ENCODE results near the gene ROBO1. TPM values are rescaled to one million over a fixed set of nuclear protein-coding genes. Genes with fewer than 3 reads are reported as not detected.

The ROBO1 gene
- total RNA-seq, 1 donor from 2014 or later = 169 TPM

DNA sequence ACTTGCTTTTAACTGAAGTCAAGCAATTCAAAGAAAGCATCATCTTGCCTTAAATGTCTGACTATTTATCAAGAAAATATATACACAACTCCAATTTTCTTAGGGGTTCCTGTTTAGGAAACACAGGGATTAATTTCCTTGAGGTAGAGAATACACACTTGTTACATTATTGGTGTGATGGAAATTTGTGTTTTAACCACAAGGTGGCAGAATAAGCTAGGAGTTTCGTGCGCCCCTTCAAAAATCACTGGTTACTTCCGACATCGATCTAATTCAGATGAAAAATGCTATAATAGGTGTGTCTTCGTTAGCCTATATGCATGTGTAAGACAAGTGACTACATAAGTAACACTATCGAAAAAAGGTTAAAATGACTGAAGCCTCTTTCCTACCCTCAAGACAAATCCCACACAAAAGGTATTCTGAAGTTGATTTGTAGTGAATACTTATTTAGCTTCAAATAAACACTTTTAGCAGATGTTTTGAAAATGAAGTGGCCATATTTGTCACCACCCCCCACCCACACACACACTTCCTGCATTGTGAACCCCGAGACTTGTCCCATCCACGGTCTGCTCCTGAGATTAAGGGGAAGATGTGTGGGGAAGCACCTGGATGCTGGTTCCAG is 246.5 kb downstream of the ROBO1 start:
- no peaks in the 10 kb centered on the region for H3K27me3 Mint-ChIP-seq (ENCODE audit: insufficient read depth, low read depth)
- TF ChIP-seq EZH2 (IDR thresholded peaks at IDR 0.05) = no peak
- TF ChIP-seq, protein P1, sequence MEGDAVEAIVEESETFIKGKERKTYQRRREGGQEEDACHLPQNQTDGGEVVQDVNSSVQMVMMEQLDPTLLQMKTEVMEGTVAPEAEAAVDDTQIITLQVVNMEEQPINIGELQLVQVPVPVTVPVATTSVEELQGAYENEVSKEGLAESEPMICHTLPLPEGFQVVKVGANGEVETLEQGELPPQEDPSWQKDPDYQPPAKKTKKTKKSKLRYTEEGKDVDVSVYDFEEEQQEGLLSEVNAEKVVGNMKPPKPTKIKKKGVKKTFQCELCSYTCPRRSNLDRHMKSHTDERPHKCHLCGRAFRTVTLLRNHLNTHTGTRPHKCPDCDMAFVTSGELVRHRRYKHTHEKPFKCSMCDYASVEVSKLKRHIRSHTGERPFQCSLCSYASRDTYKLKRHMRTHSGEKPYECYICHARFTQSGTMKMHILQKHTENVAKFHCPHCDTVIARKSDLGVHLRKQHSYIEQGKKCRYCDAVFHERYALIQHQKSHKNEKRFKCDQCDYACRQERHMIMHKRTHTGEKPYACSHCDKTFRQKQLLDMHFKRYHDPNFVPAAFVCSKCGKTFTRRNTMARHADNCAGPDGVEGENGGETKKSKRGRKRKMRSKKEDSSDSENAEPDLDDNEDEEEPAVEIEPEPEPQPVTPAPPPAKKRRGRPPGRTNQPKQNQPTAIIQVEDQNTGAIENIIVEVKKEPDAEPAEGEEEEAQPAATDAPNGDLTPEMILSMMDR (IDR thresholded peaks at IDR 0.05) = peak; percentile 80
- H3K4me1 ChIP-seq = no peaks in the 10 kb centered on the region
- H3K4me1 Mint-ChIP-seq = peaks cover 14% of the 10 kb centered on the region
- no peaks in the 10 kb centered on the region for H3K9me3 ChIP-seq (ENCODE audit: low read depth)
- no peak overlapping the region for H3K27ac ChIP-seq
- no peak overlapping the region for H3K27ac Mint-ChIP-seq
- no peak overlapping the region for H3K4me3 Mint-ChIP-seq
- no peaks in the 10 kb centered on the region for H3K36me3 ChIP-seq
- no peaks in the 10 kb centered on the region for H3K9me3 Mint-ChIP-seq
- H3K4me3 ChIP-seq = no peak overlapping the region
- no peaks in the 10 kb centered on the region for H3K79me2 ChIP-seq (ENCODE audit: low read depth)
- peak; percentile 63 for DNase-seq (ENCODE audit: low spot score)
- no peak overlapping the region for H3K9ac ChIP-seq
- H3K4me2 ChIP-seq = no peak overlapping the region
- no peak overlapping the region for H2AFZ ChIP-seq (replicated peaks)
- H3K27me3 ChIP-seq = no peaks in the 10 kb centered on the region
- H3K36me3 Mint-ChIP-seq = no peaks in the 10 kb centered on the region
- no peaks in the 10 kb centered on the region for H4K20me1 ChIP-seq (ENCODE audit: low read depth)
- no peaks in the 10 kb centered on the region for H3F3A ChIP-seq (ENCODE audit: low read depth)

DNA sequence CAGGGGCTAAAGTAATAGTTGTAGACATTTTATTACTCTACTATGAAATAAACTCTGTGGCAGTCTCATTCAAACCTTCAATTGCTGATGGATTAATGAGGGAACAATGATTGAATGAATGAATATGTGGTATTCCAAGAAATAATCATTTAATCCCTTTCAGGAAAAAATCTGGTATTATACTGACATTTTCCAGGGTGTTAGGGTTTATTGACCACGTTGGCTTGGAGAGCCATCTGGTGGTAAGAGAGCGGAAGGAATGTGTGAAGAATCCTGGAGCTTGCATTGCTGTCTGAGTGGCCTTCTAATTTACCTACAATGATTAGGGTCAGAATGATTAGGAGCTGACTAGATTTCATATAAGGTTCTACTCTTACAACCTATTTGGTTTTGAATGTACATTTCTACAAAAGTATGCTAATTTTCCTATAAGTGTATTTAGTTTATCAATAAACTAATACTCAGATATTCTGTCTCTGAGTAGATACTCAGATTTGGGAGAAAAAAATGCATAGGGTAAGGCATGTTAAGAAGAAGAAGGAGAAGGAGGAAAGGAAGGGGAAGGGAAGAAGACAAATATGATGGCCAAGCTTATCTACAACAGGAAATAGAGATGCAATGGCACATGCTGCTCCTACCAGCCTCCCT is 249.9 kb downstream of the ROBO1 start:
- Histone ChIP-seq H4K20me1 (ENCODE audit: low read depth) (no peaks in the 10 kb centered on the region), H3K79me2 (ENCODE audit: low read depth) (no peaks in the 10 kb centered on the region), H3K4me3 (no peak overlapping the region), H2AFZ (replicated peaks) (no peak overlapping the region), H3K27ac (no peak overlapping the region), H3K36me3 (no peaks in the 10 kb centered on the region), H3F3A (ENCODE audit: low read depth) (no peaks in the 10 kb centered on the region), H3K9ac (no peak overlapping the region), H3K27me3 (no peaks in the 10 kb centered on the region), H3K9me3 (ENCODE audit: low read depth) (no peaks in the 10 kb centered on the region), H3K4me2 (no peak overlapping the region), H3K4me1 (no peaks in the 10 kb centered on the region)
- TF ChIP-seq EZH2phosphoT487 (IDR thresholded peaks at IDR 0.05) (no peak), EZH2 (IDR thresholded peaks at IDR 0.05) (no peak)
- TF ChIP-seq, protein P1 (IDR thresholded peaks at IDR 0.05) = peak; percentile 81
- DNase-seq (ENCODE audit: low spot score) = peak; percentile 60
- Mint-ChIP-seq H3K27ac (no peak overlapping the region), H3K4me1 (peaks cover 14% of the 10 kb centered on the region), H3K9me3 (no peaks in the 10 kb centered on the region), H3K4me3 (no peak overlapping the region), H3K36me3 (no peaks in the 10 kb centered on the region), H3K27me3 (ENCODE audit: insufficient read depth, low read depth) (no peaks in the 10 kb centered on the region)

DNA sequence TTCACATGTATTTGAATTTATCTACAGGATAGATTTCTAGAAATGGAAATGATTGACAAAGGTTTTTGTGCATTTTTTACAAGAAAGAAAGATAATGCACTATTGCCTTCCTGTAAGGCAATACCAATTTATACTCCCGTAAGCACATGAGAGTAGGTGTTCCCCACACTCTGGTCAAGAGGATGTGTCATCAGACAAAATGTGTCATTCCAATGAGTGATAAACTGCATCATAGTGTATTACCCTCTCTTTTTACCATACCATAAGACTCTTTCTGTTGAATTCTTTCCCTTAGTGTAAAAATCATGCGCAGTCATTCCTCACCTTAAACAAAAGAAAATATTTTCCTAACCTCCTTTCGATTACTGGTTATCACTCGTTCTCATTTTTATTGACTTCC is 251.0 kb downstream of the ROBO1 start:
- DNase-seq (ENCODE audit: low spot score) = no peak
- H3K36me3 ChIP-seq = no peaks in the 10 kb centered on the region
- H3K9me3 ChIP-seq (ENCODE audit: low read depth) = no peaks in the 10 kb centered on the region
- H3K27ac ChIP-seq = no peak overlapping the region
- TF ChIP-seq, protein P1 (IDR thresholded peaks at IDR 0.05) = no peak
- TF ChIP-seq EZH2 (IDR thresholded peaks at IDR 0.05) (no peak), EZH2phosphoT487 (IDR thresholded peaks at IDR 0.05) (no peak)
- H3K4me2 ChIP-seq = no peak overlapping the region
- no peaks in the 10 kb centered on the region for H3F3A ChIP-seq (ENCODE audit: low read depth)
- no peaks in the 10 kb centered on the region for H3K9me3 Mint-ChIP-seq
- no peaks in the 10 kb centered on the region for H4K20me1 ChIP-seq (ENCODE audit: low read depth)
- no peak overlapping the region for H3K9ac ChIP-seq
- H3K4me1 Mint-ChIP-seq = peaks cover 10% of the 10 kb centered on the region
- H3K27ac Mint-ChIP-seq = no peak overlapping the region
- H3K36me3 Mint-ChIP-seq = no peaks in the 10 kb centered on the region
- H3K27me3 ChIP-seq = no peaks in the 10 kb centered on the region
- H3K4me3 Mint-ChIP-seq = no peak overlapping the region
- no peaks in the 10 kb centered on the region for H3K27me3 Mint-ChIP-seq (ENCODE audit: insufficient read depth, low read depth)
- no peaks in the 10 kb centered on the region for H3K79me2 ChIP-seq (ENCODE audit: low read depth)
- no peak overlapping the region for H3K4me3 ChIP-seq
- H3K4me1 ChIP-seq = no peaks in the 10 kb centered on the region
- peak overlapping the region; percentile 47 for H2AFZ ChIP-seq (replicated peaks)
